Inflammatory macrophage treated with lipopolysaccharide for 1 hour (primary cell): ENCODE data around the gene SH3GL2.
"Not testable (repeated sequence)": the region's sequence is repeated elsewhere in the genome, so short reads cannot be mapped to it uniquely, and the experiment has no call there.

Experiments used
- DNase-seq, 2 donors: peaks; one replicate each; pipeline ENCODE4 v3.0.0-alpha.2; 2020 to 2022

Gene SH3GL2

GRCh38 chr9:17760250-17760649, 181.4 kb downstream of the SH3GL2 start:
- DNase-seq, result no peak

GRCh38 chr9:17761984-17762676, 183.3 kb downstream of the SH3GL2 start:
- DNase-seq, result no peak

GRCh38 chr9:17764306-17764705, 185.4 kb downstream of the SH3GL2 start:
- no peak for DNase-seq

- DNase-seq, result not testable (repeated sequence)
Observed at GRCh38 chr9:17765131-17765530, 186.3 kb downstream of the SH3GL2 start.

- no peak for DNase-seq
Observed at GRCh38 chr9:17772223-17772622, 193.4 kb downstream of the SH3GL2 start.

GRCh38 chr9:17775656-17776055, 196.8 kb downstream of the SH3GL2 start:
- DNase-seq, result no peak

- DNase-seq, result no peak
Observed at GRCh38 chr9:17776735-17777134, 197.9 kb downstream of the SH3GL2 start.

GRCh38 chr9:17777465-17777864, 198.6 kb downstream of the SH3GL2 start:
- DNase-seq, result no peak

- no peak for DNase-seq
Observed at GRCh38 chr9:17782430-17783149, 203.7 kb downstream of the SH3GL2 start.

- DNase-seq, result no peak
Observed at GRCh38 chr9:17783227-17783626, 204.4 kb downstream of the SH3GL2 start.

- no peak for DNase-seq
Observed at GRCh38 chr9:17789316-17789715, 210.4 kb downstream of the SH3GL2 start.

GRCh38 chr9:17793713-17794622, 215.1 kb downstream of the SH3GL2 start:
- DNase-seq, result no peak

- DNase-seq, result no peak
Observed at GRCh38 chr9:17795744-17796143, 216.9 kb downstream of the SH3GL2 start.

GRCh38 chr9:17799369-17799768, 220.5 kb downstream of the SH3GL2 start:
- DNase-seq, result peak; percentile 48 to 69

- DNase-seq, result no peak
Observed at GRCh38 chr9:17800418-17800817, 221.6 kb downstream of the SH3GL2 start.

GRCh38 chr9:17802249-17802857, 223.5 kb downstream of the SH3GL2 start:
- DNase-seq, result peak in 1 of 2 donors; percentile 38

GRCh38 chr9:17807613-17808282, 228.9 kb downstream of the SH3GL2 start:
- no peak for DNase-seq

GRCh38 chr9:17810317-17810716, 231.5 kb downstream of the SH3GL2 start:
- DNase-seq, result no peak

- DNase-seq, result peak; percentile 29 to 81
Observed at GRCh38 chr9:17810728-17811571, 232.1 kb downstream of the SH3GL2 start.

GRCh38 chr9:17813798-17814197, 234.9 kb downstream of the SH3GL2 start:
- DNase-seq, result no peak

- no peak for DNase-seq
Observed at GRCh38 chr9:17816431-17817027, 237.7 kb downstream of the SH3GL2 start.
